Liver (tissue), 1 donor: Measurements from ENCODE around the gene CENPX.
A peak's percentile ranks its signal among the peaks of the same experiment; 100 is the strongest.

Experiments used
- FOXA1 ChIP-seq: IDR thresholded peaks from 2 replicates; pipeline ENCODE4 v1.6.1; 2016; ENCODE audit warnings: antibody characterized with exemption
- YY1 ChIP-seq: IDR thresholded peaks from 2 replicates; pipeline ENCODE4 v1.6.1; 2016; ENCODE audit warnings: antibody characterized with exemption, mild to moderate bottlenecking
- TF ChIP-seq, protein P1 (sequence below): IDR thresholded peaks from 2 replicates; pipeline ENCODE4 v1.6.1; 2016; ENCODE audit warnings: antibody characterized with exemption

DNA sequence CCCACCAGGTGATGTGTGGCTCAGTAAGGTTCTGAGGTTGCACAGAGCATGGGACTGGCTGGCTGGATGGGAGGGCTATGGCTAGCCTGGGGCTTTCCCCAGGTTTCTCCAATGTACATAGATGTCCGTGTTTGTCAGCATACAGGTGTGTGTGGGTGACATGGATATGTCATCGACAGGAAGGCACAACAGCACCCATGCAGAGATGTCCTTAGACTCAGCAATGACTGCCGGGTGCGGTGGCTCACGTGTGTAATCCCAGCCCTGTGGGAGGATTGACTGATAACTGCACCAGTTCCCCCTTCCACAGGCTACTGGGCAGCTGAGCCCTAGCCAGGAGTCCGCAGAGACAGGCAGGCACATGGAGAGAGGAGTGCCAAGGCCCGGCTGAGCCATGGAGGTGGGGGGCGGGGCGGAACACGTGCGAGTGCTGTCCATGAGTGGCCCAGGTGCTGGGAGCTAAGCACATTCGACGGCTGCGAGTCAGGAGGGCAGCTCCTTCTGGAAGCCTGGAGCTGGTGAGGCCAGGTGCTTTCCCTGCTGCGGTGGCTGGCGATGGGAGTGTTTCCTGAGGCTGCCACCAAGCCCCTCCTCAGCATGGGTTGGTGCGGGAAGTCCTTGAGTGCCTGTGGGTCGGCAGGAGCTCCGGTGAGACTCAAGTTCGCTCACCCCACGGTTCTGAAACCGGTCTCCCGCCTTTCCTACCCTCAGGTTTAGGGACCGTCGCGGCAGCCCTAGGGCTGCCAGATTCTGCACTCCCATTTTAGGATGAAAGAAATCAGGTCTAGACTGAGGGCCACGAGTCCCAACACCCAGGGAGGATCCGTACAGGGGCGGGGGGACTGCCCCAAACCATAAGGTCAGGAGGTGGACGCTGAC lies 46.1 kb downstream of the CENPX start:
- TF ChIP-seq FOXA1 (no peak), YY1 (no peak)
- TF ChIP-seq, protein P1, sequence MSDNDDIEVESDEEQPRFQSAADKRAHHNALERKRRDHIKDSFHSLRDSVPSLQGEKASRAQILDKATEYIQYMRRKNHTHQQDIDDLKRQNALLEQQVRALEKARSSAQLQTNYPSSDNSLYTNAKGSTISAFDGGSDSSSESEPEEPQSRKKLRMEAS, result peak; percentile 94
